Measurements from ENCODE around the gene SCAP.
A peak's percentile ranks its signal among the peaks of the same experiment; 100 is the strongest.
"Not testable (repeated sequence)": the region's sequence is repeated elsewhere in the genome, so short reads cannot be mapped to it uniquely, and the experiment has no call there.

The SCAP gene

DNA sequence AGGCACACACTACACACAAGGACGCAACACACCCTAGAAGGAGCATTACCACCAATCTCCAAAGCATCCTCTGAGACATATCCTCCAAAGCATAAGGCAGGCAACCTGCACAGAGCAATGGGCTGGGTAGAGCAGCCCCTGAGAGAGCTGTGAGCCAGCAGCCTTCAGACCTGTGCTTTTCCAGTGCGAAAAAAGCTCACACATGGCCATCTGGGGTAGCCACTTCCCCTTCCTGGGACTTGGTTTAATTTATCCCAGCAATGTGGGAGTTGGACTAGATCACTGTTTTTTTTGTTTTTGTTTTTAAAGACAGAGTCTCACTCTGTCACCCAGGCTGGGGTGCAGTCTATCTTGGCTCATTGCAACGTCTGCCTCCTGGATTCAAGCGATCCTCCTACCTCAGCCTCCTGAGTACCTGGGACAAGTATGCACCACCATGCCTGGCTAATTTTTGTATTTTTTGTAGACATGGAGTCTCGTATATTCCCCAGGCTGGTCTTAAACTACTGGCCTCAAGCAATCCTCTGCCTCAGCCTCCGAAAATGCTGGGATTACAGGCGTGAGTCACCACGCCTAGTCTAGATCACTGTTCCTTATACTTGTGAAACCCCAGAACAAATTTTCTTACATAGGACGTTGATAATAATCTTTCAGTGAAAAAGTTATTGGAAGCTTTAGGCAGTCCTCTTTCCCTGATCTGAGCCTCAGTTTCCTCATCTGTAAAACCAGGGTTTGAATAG is 76.0 kb downstream of the SCAP start:
- DNase-seq (ENCODE audit: low read depth in 3 of 3): no peak

DNA sequence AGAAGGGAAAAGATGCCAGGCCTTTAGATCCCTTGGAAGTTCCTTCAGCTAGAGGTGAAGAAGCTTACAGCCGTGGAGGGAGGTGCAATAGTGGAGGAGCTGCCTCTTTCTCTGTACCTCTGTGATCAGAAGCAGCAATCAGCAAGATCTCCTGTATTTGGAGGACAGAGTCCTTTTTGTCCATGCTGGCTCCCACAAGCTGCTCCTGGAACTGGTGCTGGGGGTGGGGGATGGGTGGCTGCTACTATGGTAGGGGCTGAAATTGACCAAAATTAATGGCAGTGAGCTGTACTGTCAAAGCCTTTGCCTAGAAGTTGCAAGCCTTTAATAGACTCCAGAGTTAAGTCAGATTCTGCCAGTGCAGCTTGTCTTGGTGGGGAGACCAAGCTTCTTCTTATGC is 76.7 kb downstream of the SCAP start:
- no peak for DNase-seq (ENCODE audit: low read depth in 3 of 3)

DNA sequence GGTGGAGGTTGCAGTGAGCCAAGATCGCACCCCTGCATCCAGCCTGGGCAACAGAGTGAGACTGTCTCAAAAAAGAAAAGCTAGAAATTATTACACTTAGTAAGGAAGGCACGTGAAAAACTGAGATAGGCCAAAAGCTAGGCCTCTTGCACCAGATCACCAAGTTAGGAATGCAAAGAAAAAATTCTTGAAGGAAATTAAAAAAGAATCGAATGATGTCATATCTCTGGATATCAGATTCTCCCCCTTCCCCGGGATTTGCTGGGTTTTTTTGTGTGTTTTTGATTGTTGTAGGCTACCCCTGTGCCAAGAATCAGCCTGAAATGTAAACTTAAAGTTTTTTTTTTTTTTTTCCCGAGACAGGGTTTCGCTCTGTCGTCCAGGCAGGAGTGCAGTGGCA is 77.5 kb downstream of the SCAP start:
- DNase-seq (ENCODE audit: low read depth in 3 of 3): no peak

DNA sequence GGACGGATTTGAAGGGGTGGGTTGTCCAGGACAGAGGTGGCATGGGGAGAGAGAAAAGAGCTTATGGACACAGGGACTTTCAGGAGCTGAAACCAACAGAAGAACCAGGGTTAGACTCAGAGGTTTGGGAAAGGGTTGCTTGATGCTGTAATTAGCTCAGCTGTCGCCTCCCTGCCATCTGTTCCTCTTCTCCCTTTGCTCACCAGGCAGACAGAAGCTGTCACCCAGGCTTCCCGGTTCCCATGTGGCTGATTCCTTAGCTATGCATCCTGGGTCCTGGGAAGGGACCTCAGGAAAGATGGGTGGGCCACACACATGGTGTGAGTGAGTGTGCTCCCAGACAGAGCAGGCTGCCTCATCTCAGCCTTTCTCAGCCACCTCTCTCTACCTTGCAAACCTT is 80.9 kb downstream of the SCAP start:
- no peak for DNase-seq (ENCODE audit: low read depth in 3 of 3)

DNA sequence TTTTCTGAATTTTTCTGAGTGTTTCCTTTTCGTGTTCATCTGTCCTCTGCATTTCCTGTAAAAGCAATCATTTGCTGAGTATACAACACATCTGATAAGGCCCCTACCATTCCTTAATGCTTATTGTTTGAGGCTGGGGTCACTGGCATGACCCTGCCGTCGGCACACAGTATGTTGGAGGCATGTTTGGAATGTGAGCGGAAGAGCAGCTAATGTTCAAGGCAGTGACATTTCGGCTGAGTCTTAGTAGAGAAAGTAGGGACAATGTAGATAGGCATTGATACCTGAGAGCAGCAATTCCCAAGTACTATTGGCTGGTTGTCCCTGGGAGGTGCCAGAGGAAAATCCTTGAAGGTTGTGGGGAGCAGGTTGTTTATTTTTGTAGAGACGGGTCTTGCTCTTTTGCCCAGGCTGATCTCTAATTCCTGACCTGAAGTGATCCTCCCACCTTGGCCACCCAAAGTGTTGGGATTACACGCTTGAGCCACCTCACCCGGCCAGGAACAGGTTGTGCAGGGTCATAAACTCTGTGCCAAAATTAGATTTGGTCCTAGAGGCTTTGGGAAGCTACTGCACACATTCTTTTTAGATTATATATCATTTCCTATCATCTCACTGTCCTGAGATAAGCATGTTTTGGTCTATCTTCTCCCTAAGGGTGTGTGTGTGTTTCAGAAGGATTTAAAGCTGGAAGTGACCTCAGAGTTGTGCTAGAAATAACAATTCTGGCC is 81.4 kb downstream of the SCAP start:
- no peak for DNase-seq (ENCODE audit: low read depth in 3 of 3)

DNA sequence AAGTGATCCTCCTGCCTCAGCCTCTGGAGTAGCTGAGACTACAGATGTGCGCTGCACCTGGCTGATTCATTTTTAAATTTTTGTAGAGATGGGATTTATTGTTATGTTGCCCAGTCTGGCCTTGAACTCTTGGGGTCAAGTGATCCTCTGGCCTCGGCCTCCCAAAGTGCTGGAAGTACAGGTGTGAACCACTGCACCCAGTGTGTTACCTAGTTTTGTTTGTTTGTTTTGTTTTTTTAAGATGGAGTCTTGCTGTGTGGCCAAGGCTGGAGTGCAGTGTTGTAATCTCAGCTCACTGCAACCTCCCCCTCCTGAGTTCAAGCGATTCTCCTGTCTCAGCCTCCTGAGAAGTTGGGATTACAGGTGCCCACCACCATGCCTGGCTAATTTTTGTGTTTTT is 82.8 kb downstream of the SCAP start:
- DNase-seq (ENCODE audit: low read depth in 3 of 3): no peak

DNA sequence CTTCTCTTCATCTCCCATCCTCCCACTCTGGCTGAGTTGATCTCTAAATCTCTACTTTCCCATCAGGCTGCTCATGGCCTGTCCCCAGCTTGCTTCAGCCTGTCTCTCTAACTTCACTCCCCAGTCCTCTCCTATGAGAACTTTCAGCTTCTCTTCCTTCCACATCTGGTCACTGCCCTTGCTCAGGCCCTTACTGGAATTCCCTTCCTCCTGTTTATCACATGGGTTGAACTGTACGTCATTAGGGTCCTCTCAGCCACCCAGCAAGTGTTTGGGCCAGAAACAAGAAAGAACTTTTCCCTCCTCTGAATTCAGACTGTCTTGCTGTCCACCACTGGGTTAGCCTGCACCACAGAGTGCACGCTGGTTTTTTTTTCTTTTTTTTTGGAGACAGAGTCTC is 89.9 kb downstream of the SCAP start:
- DNase-seq (ENCODE audit: low read depth in 3 of 3): no peak

DNA sequence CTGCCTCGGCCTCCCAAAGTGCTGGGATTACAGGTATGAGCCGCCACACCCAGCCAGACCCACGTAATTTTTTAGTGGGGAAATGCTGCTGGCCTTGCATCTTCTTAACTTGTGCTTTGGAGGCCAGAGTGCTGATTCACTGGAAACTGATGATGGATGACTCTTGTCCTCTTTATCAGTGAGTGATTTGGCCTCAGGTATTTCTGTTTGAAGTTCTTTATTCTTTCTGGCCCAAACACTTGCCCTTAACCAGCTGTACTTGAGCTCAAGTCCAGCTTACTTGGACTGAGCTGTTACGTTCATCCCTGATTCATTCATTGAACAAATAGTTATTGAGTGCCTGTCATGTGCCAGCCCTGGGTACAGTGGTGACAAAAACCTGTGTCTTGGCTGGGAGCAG is 90.7 kb downstream of the SCAP start:
- no peak for DNase-seq (ENCODE audit: low read depth in 3 of 3)

DNA sequence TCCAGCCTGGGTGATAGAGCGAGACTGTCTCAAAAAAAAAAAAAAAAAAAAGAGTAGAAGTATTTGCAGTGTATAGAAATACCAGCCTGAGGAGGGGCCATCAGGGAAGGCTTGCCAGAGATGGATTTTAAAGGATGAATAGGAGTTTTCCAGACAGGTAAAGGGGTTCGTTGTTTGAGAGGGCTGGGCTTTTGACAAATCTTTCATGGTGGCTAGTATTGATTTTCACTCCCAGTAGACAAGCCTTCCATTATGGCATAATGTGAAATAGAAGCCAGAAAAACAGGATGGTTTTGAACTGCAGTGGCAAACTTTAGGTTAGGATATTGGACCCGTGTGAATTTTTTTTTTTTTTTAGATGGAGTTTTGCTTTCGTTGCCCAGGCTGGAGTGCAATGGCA is 91.3 kb downstream of the SCAP start:
- DNase-seq (ENCODE audit: low read depth in 3 of 3): no peak

DNA sequence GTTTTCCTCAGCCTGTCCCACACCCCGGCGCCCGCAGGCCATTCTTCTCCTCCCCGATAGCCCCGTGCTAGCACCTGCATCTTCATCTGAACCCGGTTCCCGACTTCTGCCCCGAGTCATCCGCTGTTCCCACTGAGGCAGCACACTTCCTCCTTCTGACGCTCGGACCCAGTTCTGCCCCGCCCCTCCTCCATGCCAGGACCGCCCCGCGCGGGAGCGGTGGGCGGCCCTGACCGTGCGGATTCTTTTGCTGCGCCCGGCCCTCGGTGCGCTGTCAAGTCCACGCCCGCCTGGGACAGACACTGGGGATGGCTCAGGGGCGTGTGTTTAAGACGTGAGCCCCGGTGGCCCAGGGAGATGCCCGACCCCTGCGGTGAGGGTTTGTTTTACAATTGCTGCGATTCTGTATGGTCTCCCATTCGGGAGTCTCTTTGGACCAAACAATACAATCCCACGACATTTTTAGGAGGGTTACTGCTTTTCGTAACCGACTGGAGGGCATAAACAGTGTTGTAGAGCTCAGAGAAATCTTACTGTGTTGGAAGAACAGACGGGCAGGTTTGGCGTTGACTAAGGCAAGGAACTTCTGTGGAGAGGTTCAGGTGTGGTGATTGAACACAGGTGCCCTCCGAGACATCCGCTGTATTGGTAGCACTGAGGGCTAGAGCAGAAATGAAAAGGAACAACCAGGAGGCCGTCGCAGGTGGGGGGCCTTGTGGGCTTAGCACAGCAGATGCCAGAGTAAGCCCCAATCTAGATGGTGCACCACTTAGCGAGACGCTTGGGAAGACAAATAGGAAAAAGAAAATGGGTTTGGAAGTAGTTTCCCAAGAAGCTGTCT is 94.2 kb downstream of the SCAP start:
- peak; percentile 64 to 81 (median 66) for DNase-seq (ENCODE audit: low read depth in 3 of 3)

DNA sequence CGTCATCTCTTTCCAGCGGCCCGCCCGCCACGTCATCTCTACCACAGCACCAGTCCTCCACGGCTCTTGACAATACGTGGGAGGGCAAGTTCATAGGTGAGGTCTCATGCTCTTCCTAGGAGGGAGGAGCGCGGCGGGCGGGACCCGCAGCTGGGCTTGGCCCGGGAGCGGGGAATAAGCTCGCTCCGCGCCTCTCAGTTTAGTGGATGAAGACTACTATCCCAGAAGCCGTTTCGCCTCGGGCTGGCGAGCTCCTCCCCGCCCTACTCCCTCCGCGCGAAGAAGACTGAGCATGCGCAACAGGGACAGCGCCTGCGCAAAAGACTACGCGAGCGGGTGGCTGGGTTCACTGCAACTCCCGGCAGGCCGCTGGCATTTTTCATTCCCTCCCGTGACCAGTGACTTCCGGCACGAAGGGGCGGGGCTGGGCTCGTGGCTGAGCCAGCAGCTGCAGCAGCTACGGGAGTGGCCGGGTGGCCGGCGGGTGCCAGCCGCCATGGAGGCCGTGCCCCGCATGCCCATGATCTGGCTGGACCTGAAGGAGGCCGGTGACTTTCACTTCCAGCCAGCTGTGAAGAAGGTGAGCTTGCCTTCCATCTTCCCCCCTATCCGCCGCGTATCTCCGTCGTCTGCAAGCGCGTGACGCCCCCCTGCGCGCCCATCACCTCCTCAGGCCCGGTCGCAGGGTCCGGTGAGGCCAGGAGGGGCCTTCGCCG is 95.0 kb downstream of the SCAP start, which contains the start of gene PTPN23:
Gene PTPN23, plus strand, starts transcription at position 421 of the 716 bp plus-strand sequence. Its CDS starts 76 bp downstream, at position 497.
- peak; percentile 96 to 99 (median 99) for DNase-seq (ENCODE audit: low read depth in 3 of 3)

DNA sequence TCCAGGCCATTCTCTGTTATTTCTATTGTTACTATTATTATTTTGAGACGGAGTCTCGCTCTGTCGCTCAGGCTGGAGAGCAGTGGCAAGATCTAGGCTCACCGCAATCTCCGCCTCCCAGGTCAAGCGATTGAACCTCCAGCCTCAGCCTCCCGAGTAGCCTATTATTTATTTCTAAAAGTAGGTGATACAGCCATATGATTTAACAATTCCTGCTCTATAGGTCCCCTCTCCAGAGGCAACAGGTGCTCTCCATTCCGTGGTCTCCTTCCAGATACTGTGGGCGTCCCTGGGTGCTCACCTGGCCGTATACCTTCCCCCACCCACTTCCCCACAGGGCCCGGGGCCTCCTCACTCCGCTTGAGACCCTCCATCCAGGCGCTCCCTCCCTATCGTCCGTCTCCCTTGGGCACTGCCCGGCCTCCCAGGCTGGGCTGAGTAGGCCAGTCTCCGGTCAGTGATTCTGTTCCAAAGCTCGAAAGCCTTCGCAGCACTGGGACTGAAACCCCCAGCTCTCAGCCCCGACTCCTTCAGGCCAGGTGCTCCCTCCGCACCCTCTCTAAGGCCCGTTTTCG is 95.6 kb downstream of the SCAP start:
- DNase-seq (ENCODE audit: low read depth in 3 of 3): no peak

DNA sequence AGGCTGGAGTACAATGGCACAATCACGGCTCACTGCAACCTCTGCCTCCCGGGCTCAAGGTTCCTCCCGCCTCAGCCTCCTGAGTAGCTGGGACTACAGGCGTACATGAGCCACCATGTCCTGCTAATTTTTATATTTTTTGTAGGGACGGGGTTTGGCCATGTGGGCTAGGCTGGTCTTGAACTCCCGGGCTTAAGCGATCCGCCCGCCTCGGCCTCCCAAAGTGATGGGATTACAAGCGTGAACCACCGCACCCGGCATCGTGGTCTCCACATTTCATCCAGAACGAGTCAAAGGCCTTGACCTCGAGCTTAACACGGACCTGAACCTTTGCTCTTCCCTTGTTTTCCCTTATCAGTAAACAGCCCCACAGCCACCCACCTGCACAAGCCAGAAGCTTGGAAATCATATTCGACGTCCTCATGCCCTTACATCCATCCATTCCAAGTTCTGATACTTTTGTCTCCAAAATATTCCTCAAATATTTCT is 96.3 kb downstream of the SCAP start:
- no peak for DNase-seq (ENCODE audit: low read depth in 3 of 3)

DNA sequence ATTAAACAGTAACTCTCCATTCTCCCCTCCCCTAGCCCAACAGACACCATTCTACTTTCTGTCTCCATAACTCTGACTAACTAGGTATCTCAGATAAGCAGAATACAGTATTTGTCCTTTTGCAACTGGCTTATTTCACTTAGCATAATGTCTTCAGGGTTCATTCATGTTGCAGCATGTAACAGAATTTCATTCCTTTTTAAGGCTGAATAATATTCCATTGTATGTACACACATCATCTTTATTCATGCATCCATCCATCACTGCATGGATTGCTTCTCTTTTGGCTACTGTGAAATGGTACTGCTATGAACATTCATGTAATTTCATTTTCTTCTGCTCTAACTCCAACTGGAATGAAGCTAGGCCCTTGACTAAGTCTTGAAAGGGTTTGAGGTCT is 96.9 kb downstream of the SCAP start:
- no peak for DNase-seq (ENCODE audit: low read depth in 3 of 3)

DNA sequence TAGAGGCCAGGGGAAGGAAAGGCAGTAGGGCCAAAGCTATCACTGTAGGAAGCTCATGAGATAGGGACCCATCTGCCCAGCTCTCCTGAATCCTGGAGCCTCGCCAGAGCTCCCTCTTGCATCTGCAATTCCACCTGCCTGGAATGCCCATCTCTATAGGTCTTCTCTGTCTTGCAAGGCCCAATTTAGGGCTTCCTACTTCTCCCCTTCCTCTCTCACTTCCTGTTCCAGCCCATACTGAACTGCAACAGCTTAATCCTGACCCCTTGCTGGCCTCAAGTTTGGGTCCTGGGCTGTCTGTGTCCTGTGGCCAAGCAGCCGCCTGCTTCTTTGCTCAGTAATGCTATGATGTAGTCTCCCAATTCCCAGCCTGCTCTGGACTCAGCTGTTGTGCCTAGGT is 98.6 kb downstream of the SCAP start:
- no peak for DNase-seq (ENCODE audit: low read depth in 3 of 3)

DNA sequence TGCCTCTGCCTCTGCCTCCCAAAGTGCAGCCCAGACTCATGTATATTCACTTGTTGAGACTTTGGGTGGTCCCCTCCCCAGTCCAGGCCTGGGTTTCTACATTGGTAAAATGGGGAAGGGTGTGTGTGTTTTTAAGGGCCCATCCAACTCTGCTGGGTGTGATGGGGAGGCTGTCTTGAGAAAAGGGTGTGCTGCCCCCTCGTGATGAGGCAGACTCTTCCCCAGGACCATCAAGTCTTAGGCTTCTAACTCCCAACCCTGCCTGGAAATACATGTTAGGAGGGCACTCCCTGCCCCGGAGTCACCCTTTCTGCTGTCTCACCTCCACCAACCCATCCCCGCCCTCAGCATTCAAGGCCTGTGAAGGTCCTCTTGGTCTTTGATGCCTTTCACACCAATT is 99.3 kb downstream of the SCAP start:
- DNase-seq (ENCODE audit: low read depth in 3 of 3): no peak

DNA sequence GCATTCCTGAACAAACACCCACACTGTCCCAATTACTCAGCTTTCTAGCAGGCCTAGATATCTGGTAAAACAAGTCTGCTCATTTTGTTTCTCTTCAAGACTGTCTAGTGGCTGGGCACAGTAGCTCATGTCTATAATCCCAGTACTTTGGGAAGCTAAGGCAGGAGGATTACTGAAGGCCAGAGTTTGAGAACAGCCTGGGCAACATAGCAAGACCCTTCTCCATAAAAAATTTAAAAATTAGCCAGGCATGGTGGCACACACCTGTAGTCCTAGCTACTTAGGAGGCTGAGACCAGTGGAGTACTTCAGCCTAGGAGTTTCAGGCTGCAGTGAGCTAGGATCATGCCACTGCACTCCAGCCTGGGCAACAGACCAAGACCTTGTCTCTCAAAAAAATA is 101.2 kb downstream of the SCAP start:
- DNase-seq (ENCODE audit: low read depth in 3 of 3): no peak

DNA sequence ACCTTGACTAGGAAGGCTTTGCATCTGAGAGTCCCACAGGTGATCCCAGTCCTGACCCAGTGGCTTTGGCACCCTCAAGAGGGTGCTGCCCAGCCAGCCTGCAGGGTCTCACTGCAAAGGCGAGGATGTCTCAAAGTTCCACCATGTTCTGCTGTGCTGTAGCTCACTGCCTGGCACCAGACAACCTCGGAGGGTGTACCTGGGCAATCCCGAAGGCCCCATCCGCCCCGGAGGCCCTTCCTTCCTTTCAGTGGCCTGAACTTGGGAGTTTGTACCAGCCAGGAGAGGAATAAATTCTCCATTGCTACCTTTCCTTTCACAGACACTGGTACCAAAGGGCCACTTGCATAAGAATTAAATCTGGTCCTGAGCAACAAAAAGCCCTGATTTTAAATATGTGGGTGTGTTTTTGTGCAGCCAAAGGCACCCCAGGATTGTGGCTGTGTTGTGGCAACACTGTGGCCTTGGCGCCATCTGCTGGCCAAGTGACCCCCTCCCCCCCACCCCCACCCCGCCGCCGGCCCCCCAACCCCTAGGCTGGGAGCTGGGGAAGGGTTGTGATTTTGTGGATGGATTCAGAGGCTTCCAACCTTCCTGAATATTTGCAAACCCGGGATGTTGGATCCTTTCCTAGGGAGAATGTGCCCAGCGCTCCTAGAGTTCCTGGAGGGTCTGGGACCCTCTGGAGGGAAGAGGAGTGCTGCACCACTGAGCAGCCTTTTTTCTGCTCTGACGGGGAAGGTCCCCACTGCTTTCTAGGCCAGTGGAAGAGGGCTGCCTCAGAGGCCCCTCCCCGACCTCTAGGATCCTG is 104.6 kb downstream of the SCAP start:
- DNase-seq (ENCODE audit: low read depth in 3 of 3): peak in 1 of 3 donors; percentile 46

DNA sequence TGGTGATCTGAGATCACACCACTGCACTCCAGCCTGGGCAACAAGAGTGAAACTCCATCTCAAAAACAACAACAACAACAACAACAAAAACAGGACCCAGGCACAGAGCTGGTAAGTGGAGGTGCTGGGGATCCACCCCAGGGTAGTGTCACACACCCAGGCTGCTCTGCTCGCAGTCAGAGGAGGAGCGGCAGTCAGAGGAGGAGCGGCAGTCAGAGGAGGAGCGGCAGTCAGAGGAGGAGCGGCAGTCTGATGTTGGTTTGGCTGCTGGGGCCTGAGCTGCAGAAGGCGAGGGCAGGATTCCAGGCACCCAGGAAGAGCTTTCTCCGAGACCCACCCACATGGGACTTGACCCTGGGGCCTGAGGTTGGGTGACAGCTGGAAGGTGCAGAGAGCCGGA is 105.7 kb downstream of the SCAP start:
- DNase-seq (ENCODE audit: low read depth in 3 of 3): not testable (repeated sequence)

DNA sequence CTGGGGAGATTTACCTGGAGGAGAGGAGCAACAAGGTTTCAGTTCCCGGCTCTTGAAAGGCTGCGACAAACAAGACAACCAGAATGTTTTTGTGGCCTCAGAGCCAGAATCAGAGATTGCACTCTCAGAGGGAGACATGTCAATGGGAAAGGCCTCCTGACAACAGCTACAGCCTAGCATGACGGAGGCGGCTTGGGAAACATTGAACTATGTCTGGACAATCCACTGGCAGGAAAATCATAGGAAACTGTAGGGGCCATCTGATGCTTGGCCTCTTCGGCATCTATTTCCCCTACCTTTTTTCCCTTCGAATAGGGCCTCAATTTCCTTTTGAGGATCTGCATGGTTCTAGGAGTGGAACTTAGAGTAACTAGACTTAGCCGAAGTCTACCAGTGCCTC is 108.1 kb downstream of the SCAP start:
- no peak for DNase-seq (ENCODE audit: low read depth in 3 of 3)
